Measurements from ENCODE around the gene AHCYL1.

- TF ChIP-seq POLR2AphosphoS5 (IDR thresholded peaks at IDR 0.05; ENCODE audit: low read depth, low read length) (no peak), POLR2A (IDR thresholded peaks at IDR 0.05; ENCODE audit: low read depth, low read length) (no peak), TAF1 (IDR thresholded peaks at IDR 0.05; ENCODE audit: borderline replicate concordance, low read depth, low read length) (no peak)
Measured at GRCh38 chr1:110070282-110070669, 85.7 kb downstream of the AHCYL1 start.
